K562 (cell line): ENCODE data around the gene KRT36. TPM values are rescaled to one million over a fixed set of nuclear protein-coding genes. Genes with fewer than 3 reads are reported as not detected.

Experiments used
- ATF7 ChIP-seq: fragments of 450-650 bp; IDR thresholded peaks from 2 replicates; pipeline ENCODE4 v1.7.1; 2014; ENCODE audit warnings: mild to moderate bottlenecking, moderate library complexity
- CBX1 ChIP-seq: sonication (generic); IDR thresholded peaks from 2 replicates; pipeline ENCODE4 v1.6.1; 2016; ENCODE audit warnings: antibody characterized with exemption, low read depth, mild to moderate bottlenecking
- CBX2 ChIP-seq: fragments of 200-600 bp; sonication (generic); IDR thresholded peaks from one replicate; pipeline ENCODE4 v1.6.1; 2012; ENCODE audit warnings: mild to moderate bottlenecking, low read length, inconsistent platforms; ENCODE audit not compliant: insufficient read depth, poor library complexity, severe bottlenecking
- CREBBP ChIP-seq: IDR thresholded peaks from one replicate; pipeline ENCODE4 v1.6.1; 2012; ENCODE audit warnings: low read depth, mild to moderate bottlenecking, control low read depth, inconsistent platforms, low read length
- CSDE1 ChIP-seq, 2 experiments: fragments of 450-650 bp; IDR thresholded peaks; 2 replicates each; pipeline ENCODE4 v1.6.1; 2016; ENCODE audit warnings: mild to moderate bottlenecking in 1 of 2
- DACH1 ChIP-seq: fragments of 450-650 bp; IDR thresholded peaks from 2 replicates; pipeline ENCODE4 v1.6.1; 2018; ENCODE audit not compliant: partially characterized antibody
- KLF6 ChIP-seq: fragments of 250-450 bp; sonication (Bioruptor Pico); IDR thresholded peaks from 2 replicates; pipeline ENCODE4 v1.4.0; 2020; ENCODE audit warnings: mild to moderate bottlenecking, moderate library complexity, borderline replicate concordance
- MEIS2 ChIP-seq: fragments of 450-650 bp; IDR thresholded peaks from 2 replicates; pipeline ENCODE4 v1.6.1; 2014; ENCODE audit warnings: mild to moderate bottlenecking; ENCODE audit not compliant: partially characterized antibody
- NCOA4 ChIP-seq: fragments of 450-650 bp; IDR thresholded peaks from 2 replicates; pipeline ENCODE4 v1.6.1; 2018; ENCODE audit warnings: mild to moderate bottlenecking; ENCODE audit not compliant: partially characterized antibody
- SAFB2 ChIP-seq: fragments of 200-400 bp; formaldehyde crosslinking; IDR thresholded peaks from 2 replicates; pipeline ENCODE4 v1.6.1; 2018; ENCODE audit warnings: borderline replicate concordance, low read length, low read depth, moderate library complexity; ENCODE audit not compliant: severe bottlenecking
- SRSF3 ChIP-seq: fragments of 200-400 bp; formaldehyde crosslinking; IDR thresholded peaks from 2 replicates; pipeline ENCODE4 v1.6.1; 2016; ENCODE audit warnings: mild to moderate bottlenecking, low read length, moderate library complexity; ENCODE audit not compliant: insufficient read depth
- ZNF431 ChIP-seq: sonication (generic); formaldehyde crosslinking; IDR thresholded peaks from 2 replicates; pipeline ENCODE4 v1.8.0; 2022; ENCODE audit warnings: mild to moderate bottlenecking, missing genetic modification reagents
- ZSCAN32 ChIP-seq: fragments of 450-650 bp; formaldehyde crosslinking; IDR thresholded peaks from 2 replicates; pipeline ENCODE4 v1.4.0; 2020; ENCODE audit warnings: mild to moderate bottlenecking, moderate library complexity
- polyA plus RNA-seq, 8 experiments: library from polyadenylated mRNA; depleted of rRNA in 4 of 8; stranded (reverse) in 5 of 8; unstranded in 3 of 8; fragments of >200 nt; fragmentation: Nextera tagmentation in 2 of 8; fragmentation: Illumina TruSeq in 1 of 8; extraction: Ambion mirVana in 2 of 8; extraction: Trizol in 1 of 8; gene quantifications; 2 replicates each; pipeline versions ENCODE4 v1.2.1 to v1.2.3, GENCODE V29; 2011 to 2014; ENCODE audit warnings: inconsistent platforms in 1 of 8, missing spikeins in 1 of 8
- total RNA-seq, 7 experiments: library from RNA; depleted of rRNA in 6 of 7; stranded (reverse); fragments of >200 nt in 6 of 7; fragmentation: Illumina TruSeq in 2 of 7; extraction: Trizol in 2 of 7; gene quantifications; 2 replicates each; pipeline versions ENCODE4 v1.2.1 to v1.2.3, GENCODE V29; 2011 to 2021; ENCODE audit warnings: low replicate concordance in 1 of 7
- TF ChIP-seq, protein P1 (sequence below), 2 experiments: fragments of 200-800 bp in 1 of 2; sonication (Bioruptor generic) in 1 of 2; sonication (generic) in 1 of 2; formaldehyde crosslinking in 1 of 2; IDR thresholded peaks in 1 of 2; conservative IDR thresholded peaks in 1 of 2; 2 replicates each; pipeline versions ENCODE4 v1.5.0 to v1.6.1; 2016 to 2020; ENCODE audit warnings: missing compliant biosample characterization in 1 of 2, missing genetic modification characterization in 1 of 2, missing genetic modification reagents in 1 of 2
- TF ChIP-seq, protein P2 (sequence below): fragments of 250-450 bp; sonication (Bioruptor Pico); IDR thresholded peaks from 2 replicates; pipeline ENCODE4 v1.4.0; 2020; ENCODE audit warnings: borderline replicate concordance

KRT36 gene
- total and polyA plus RNA-seq, 9 of the 15 experiments (the other 6 are each of a cell fraction or from before 2014, with no cell fraction given) = 0.04 TPM; not detected in 8

DNA sequence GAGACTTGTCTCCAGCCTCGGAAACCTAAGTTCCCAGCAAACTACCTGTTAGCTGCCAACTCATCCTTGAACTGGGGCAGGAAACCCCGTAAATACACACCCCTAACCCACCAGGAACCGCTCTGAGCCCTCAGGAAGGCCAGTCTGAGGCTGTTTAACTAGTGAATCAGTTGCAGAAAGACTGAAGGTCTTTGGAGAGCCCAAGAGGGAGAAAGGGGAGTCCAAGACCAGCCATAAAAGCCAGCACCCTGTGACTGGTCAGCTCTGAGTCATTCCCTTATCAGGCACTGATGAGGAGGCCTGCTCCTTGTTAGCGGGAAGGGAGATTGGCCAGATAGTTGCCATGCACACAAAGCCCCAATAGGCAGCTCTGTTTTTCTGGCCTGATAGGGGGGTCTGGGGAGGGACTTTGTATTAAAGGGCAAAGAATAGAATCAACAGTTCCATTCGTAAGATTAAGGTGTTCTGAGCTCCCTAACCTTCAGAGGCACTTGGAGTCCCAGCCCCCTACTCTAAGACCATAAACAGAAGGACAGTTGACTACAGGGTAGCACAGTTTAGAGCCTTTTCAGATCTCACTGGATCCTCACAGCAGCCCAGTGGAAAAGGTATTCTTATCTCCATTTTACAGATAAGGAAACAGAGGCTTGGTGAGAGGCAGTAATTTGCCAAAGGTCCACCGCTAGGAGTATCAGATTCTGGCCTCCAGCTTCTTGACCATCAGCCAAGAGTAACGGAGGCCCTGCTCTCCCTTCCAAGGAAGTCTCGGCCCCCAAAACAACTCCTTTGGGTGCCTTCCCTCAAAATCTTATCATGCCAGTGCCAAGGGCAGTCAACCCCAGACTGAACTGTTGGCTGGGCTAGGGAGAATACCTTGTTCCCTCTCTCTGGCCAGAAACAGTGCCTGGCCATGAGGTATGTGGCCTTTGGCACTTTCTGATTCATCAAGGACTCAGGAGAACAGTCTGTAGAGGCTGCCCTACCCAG is 40.6 kb upstream of the KRT36 start (continued):
- no peak for TF ChIP-seq DACH1
- TF ChIP-seq ZSCAN32 (CRISPR knock-in tag) = no peak
- no peak for TF ChIP-seq SAFB2
- no peak for TF ChIP-seq CREBBP
- peak; percentile 32 for TF ChIP-seq MEIS2
- no peak; the same call in 1 of the 2 replicates for TF ChIP-seq KLF6 (CRISPR knock-in tag)
- TF ChIP-seq, protein P1, sequence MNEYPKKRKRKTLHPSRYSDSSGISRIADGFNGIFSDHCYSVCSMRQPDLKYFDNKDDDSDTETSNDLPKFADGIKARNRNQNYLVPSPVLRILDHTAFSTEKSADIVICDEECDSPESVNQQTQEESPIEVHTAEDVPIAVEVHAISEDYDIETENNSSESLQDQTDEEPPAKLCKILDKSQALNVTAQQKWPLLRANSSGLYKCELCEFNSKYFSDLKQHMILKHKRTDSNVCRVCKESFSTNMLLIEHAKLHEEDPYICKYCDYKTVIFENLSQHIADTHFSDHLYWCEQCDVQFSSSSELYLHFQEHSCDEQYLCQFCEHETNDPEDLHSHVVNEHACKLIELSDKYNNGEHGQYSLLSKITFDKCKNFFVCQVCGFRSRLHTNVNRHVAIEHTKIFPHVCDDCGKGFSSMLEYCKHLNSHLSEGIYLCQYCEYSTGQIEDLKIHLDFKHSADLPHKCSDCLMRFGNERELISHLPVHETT (CRISPR knock-in tag; conservative IDR thresholded peaks at IDR 0.05 in 1 of 2, IDR thresholded peaks at IDR 0.05 in 1 of 2) = peak in 1 of 2 experiments; percentile 39; a peak in 1 of 4 replicates
- TF ChIP-seq, protein P2, sequence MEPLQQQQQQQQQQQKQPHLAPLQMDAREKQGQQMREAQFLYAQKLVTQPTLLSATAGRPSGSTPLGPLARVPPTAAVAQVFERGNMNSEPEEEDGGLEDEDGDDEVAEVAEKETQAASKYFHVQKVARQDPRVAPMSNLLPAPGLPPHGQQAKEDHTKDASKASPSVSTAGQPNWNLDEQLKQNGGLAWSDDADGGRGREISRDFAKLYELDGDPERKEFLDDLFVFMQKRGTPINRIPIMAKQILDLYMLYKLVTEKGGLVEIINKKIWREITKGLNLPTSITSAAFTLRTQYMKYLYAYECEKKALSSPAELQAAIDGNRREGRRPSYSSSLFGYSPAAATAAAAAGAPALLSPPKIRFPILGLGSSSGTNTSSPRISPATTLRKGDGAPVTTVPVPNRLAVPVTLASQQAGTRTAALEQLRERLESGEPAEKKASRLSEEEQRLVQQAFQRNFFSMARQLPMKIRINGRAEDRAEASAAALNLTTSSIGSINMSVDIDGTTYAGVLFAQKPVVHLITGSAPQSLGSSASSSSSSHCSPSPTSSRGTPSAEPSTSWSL (CRISPR knock-in tag) = no peak
- peak; percentile 87 for TF ChIP-seq ATF7
- no peak for TF ChIP-seq CBX2
- TF ChIP-seq CBX1 = no peak; the same call in 1 of the 2 replicates
- no peak for TF ChIP-seq NCOA4
- TF ChIP-seq ZNF431 = no peak
- peak in 1 of 2 experiments; percentile 81; a peak in 2 of 4 replicates for TF ChIP-seq CSDE1 (IDR thresholded peaks at IDR 0.05)
- TF ChIP-seq SRSF3 = no peak
